HEK293 (cell line): ENCODE data around the gene MTA1.

Experiments used
- HOXD13 ChIP-seq: sonication (generic); formaldehyde crosslinking; IDR thresholded peaks from 2 replicates; pipeline ENCODE4 v1.8.0; 2022; ENCODE audit warnings: missing genetic modification reagents, borderline replicate concordance
- KLF10 ChIP-seq: fragments of 450-650 bp; IDR thresholded peaks from 2 replicates; pipeline ENCODE4 v1.5.1; 2018; ENCODE audit warnings: missing biosample characterization, mild to moderate bottlenecking, missing genetic modification characterization
- PRDM2 ChIP-seq: fragments of 450-650 bp; formaldehyde crosslinking; IDR thresholded peaks from 2 replicates; pipeline ENCODE4 v1.5.1; 2016; ENCODE audit warnings: missing biosample characterization, missing genetic modification characterization, borderline replicate concordance
- RBAK ChIP-seq: fragments of 450-650 bp; formaldehyde crosslinking; IDR thresholded peaks from 2 replicates; pipeline ENCODE4 v1.5.1; 2016; ENCODE audit warnings: missing biosample characterization, missing genetic modification characterization
- SETDB1 ChIP-seq: IDR thresholded peaks from one replicate; pipeline ENCODE4 v1.6.1; 2017; ENCODE audit warnings: mild to moderate bottlenecking, low read length, moderate library complexity, mixed read lengths; ENCODE audit not compliant: insufficient read length
- YY1 ChIP-seq: fragments of 450-650 bp; formaldehyde crosslinking; IDR thresholded peaks from 2 replicates; pipeline ENCODE4 v1.5.1; 2018; ENCODE audit warnings: missing biosample characterization, missing genetic modification characterization
- ZBTB48 ChIP-seq: fragments of 450-650 bp; formaldehyde crosslinking; IDR thresholded peaks from 2 replicates; pipeline ENCODE4 v1.5.1; 2016; ENCODE audit warnings: missing biosample characterization, missing genetic modification characterization
- ZBTB7A ChIP-seq: fragments of 450-650 bp; formaldehyde crosslinking; IDR thresholded peaks from 2 replicates; pipeline ENCODE4 v1.5.1; 2016; ENCODE audit warnings: low read depth, missing biosample characterization, missing genetic modification characterization
- ZFP69B ChIP-seq: fragments of 450-650 bp; formaldehyde crosslinking; IDR thresholded peaks from 2 replicates; pipeline ENCODE4 v1.5.1; 2016; ENCODE audit warnings: missing biosample characterization, missing genetic modification characterization
- ZNF10 ChIP-seq: fragments of 450-650 bp; formaldehyde crosslinking; IDR thresholded peaks from 2 replicates; pipeline ENCODE4 v1.5.1; 2017; ENCODE audit warnings: missing biosample characterization, missing genetic modification characterization
- ZNF146 ChIP-seq: fragments of 450-650 bp; formaldehyde crosslinking; IDR thresholded peaks from 2 replicates; pipeline ENCODE4 v1.5.1; 2016; ENCODE audit warnings: missing biosample characterization, missing genetic modification characterization
- ZNF148 ChIP-seq: fragments of 450-650 bp; formaldehyde crosslinking; IDR thresholded peaks from 2 replicates; pipeline ENCODE4 v1.5.0; 2017; ENCODE audit warnings: missing biosample characterization, missing genetic modification characterization, borderline replicate concordance
- ZNF214 ChIP-seq: fragments of 450-650 bp; formaldehyde crosslinking; IDR thresholded peaks from 2 replicates; pipeline ENCODE4 v1.5.1; 2017; ENCODE audit warnings: missing biosample characterization, mild to moderate bottlenecking, missing genetic modification characterization, borderline replicate concordance
- ZNF324 ChIP-seq: fragments of 450-650 bp; formaldehyde crosslinking; IDR thresholded peaks from 2 replicates; pipeline ENCODE4 v1.5.1; 2016; ENCODE audit warnings: missing biosample characterization, missing genetic modification characterization
- ZNF350 ChIP-seq: fragments of 450-650 bp; formaldehyde crosslinking; IDR thresholded peaks from 2 replicates; pipeline ENCODE4 v1.5.0; 2017; ENCODE audit warnings: missing biosample characterization, mild to moderate bottlenecking, missing genetic modification characterization
- ZNF37A ChIP-seq: fragments of 450-650 bp; IDR thresholded peaks from 2 replicates; pipeline ENCODE4 v1.5.1; 2018; ENCODE audit warnings: missing biosample characterization, missing genetic modification characterization
- ZNF416 ChIP-seq: fragments of 450-650 bp; formaldehyde crosslinking; IDR thresholded peaks from 2 replicates; pipeline ENCODE4 v1.5.1; 2016; ENCODE audit warnings: missing biosample characterization, missing genetic modification characterization
- ZNF488 ChIP-seq: fragments of 450-650 bp; formaldehyde crosslinking; IDR thresholded peaks from 2 replicates; pipeline ENCODE4 v1.5.1; 2016; ENCODE audit warnings: missing biosample characterization, missing genetic modification characterization
- ZNF530 ChIP-seq: fragments of 450-650 bp; formaldehyde crosslinking; IDR thresholded peaks from 2 replicates; pipeline ENCODE4 v1.5.1; 2016; ENCODE audit warnings: low read depth, missing biosample characterization, missing genetic modification characterization
- ZNF544 ChIP-seq: fragments of 450-650 bp; formaldehyde crosslinking; IDR thresholded peaks from 2 replicates; pipeline ENCODE4 v1.5.0; 2017; ENCODE audit warnings: missing biosample characterization, missing genetic modification characterization
- ZNF560 ChIP-seq: fragments of 450-650 bp; formaldehyde crosslinking; IDR thresholded peaks from 2 replicates; pipeline ENCODE4 v1.5.1; 2017; ENCODE audit warnings: missing biosample characterization, missing genetic modification characterization, borderline replicate concordance
- ZNF561 ChIP-seq: fragments of 450-650 bp; IDR thresholded peaks from 2 replicates; pipeline ENCODE4 v1.5.1; 2018; ENCODE audit warnings: missing biosample characterization, missing genetic modification characterization, borderline replicate concordance
- ZNF596 ChIP-seq: fragments of 450-650 bp; IDR thresholded peaks from 2 replicates; pipeline ENCODE4 v1.5.0; 2018; ENCODE audit warnings: missing biosample characterization, mild to moderate bottlenecking, missing genetic modification characterization, moderate library complexity
- ZNF785 ChIP-seq: fragments of 450-650 bp; formaldehyde crosslinking; IDR thresholded peaks from 2 replicates; pipeline ENCODE4 v1.5.1; 2016; ENCODE audit warnings: missing biosample characterization, missing genetic modification characterization
- ZNF843 ChIP-seq: fragments of 450-650 bp; formaldehyde crosslinking; IDR thresholded peaks from 2 replicates; pipeline ENCODE4 v1.5.1; 2016; ENCODE audit warnings: missing biosample characterization, missing genetic modification characterization
- TF ChIP-seq, protein P1 (sequence below): sonication (generic); formaldehyde crosslinking; IDR thresholded peaks from 2 replicates; pipeline ENCODE4 v1.8.1; 2022; ENCODE audit warnings: mild to moderate bottlenecking, moderate library complexity, missing genetic modification reagents
- TF ChIP-seq, protein P2 (sequence below): fragments of 450-650 bp; formaldehyde crosslinking; IDR thresholded peaks from 2 replicates; pipeline ENCODE4 v1.5.1; 2016; ENCODE audit warnings: missing biosample characterization, missing genetic modification characterization, borderline replicate concordance

Gene MTA1

DNA sequence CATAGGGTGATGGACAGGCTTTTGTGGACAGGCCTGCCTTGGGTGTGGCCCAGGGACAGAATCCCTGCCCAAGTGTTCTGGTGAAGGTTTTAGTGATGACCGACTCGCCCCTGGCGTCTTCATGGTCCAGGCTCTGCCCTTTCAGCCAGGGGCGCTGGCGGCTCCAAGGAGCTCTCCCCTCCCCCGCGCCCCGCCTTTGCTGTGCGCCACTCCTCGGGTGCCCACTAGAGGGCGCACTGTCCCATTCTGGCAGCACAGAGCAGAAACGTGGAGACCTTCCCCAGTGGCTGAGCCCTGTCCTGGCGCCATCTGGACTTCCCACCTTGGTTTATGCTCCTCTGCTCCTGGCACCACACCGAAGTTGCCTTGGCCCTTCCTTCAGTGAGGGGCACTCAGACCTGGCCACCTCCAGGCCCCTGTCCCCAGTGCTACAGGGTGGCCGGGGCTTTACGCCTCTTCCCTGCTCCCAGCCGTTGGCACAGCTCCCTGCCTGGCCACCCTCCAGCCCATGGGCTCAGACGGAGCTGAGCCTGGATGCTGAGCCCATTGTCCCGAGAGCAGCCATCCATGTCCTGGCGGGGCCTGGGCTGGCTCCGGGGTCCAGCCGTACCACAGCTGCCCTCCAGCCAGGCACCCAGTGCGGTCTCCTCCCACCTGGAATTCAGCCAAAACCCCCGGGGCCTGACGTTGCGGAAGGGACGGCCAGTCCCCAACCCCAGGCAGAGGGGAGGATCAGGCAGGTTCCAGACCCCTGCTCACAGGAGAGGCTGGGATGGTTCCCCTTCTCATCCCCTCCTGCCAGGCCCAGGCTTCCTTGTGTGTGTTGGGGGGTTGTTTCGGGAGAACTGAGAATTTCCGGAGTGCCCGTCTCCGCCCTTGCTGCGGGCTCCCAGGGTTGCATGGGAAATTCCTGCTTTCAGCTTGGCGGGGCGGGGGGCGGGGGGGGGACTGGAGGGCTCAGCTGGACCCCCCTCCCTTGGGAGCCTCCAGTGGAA is 61.5 kb downstream of the MTA1 start (continued):
- TF ChIP-seq SETDB1, result no peak
- TF ChIP-seq ZFP69B, result peak; percentile 73
- TF ChIP-seq ZNF324 (tag by site-specific recombination), result peak; percentile 74; the same call in 1 of the 2 replicates
- no peak for TF ChIP-seq ZNF544
- peak; percentile 20; the same call in 1 of the 2 replicates for TF ChIP-seq ZNF785 (tag by site-specific recombination)
- TF ChIP-seq ZNF10 (tag by site-specific recombination), result peak; percentile 22; the same call in 1 of the 2 replicates
- TF ChIP-seq HOXD13 (CRISPR knock-in tag), result no peak
- TF ChIP-seq ZNF214 (tag by site-specific recombination), result no peak
- TF ChIP-seq ZNF561 (tag by site-specific recombination), result peak; percentile 68; the same call in 1 of the 2 replicates
- TF ChIP-seq ZNF146 (tag by site-specific recombination), result no peak
- TF ChIP-seq ZNF37A, result no peak
- no peak for TF ChIP-seq ZNF530
- peak; percentile 52; the same call in 1 of the 2 replicates for TF ChIP-seq ZNF560 (tag by site-specific recombination)
- peak; percentile 39; the same call in 1 of the 2 replicates for TF ChIP-seq KLF10 (tag by site-specific recombination)
- TF ChIP-seq ZBTB48, result peak; percentile 87; the same call in 1 of the 2 replicates
- TF ChIP-seq YY1 (tag by site-specific recombination), result 0 out of 2 replicates have a peak, but pooled peaks have one; percentile 49
- TF ChIP-seq ZNF488, result no peak
- TF ChIP-seq ZNF350, result no peak
- no peak for TF ChIP-seq ZNF148 (tag by site-specific recombination)
- TF ChIP-seq, protein P1, sequence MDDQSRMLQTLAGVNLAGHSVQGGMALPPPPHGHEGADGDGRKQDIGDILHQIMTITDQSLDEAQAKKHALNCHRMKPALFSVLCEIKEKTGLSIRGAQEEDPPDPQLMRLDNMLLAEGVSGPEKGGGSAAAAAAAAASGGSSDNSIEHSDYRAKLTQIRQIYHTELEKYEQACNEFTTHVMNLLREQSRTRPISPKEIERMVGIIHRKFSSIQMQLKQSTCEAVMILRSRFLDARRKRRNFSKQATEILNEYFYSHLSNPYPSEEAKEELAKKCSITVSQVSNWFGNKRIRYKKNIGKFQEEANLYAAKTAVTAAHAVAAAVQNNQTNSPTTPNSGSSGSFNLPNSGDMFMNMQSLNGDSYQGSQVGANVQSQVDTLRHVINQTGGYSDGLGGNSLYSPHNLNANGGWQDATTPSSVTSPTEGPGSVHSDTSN (CRISPR knock-in tag), result 0 out of 2 replicates have a peak, but pooled peaks have one; percentile 34
- TF ChIP-seq ZNF416, result no peak
- TF ChIP-seq PRDM2 (tag by site-specific recombination), result no peak
- peak; percentile 52; the same call in 1 of the 2 replicates for TF ChIP-seq ZNF843 (tag by site-specific recombination)
- no peak for TF ChIP-seq ZNF596 (tag by site-specific recombination)
- TF ChIP-seq, protein P2, sequence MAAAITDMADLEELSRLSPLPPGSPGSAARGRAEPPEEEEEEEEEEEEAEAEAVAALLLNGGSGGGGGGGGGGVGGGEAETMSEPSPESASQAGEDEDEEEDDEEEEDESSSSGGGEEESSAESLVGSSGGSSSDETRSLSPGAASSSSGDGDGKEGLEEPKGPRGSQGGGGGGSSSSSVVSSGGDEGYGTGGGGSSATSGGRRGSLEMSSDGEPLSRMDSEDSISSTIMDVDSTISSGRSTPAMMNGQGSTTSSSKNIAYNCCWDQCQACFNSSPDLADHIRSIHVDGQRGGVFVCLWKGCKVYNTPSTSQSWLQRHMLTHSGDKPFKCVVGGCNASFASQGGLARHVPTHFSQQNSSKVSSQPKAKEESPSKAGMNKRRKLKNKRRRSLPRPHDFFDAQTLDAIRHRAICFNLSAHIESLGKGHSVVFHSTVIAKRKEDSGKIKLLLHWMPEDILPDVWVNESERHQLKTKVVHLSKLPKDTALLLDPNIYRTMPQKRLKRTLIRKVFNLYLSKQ (tag by site-specific recombination), result no peak
- peak; percentile 74 for TF ChIP-seq ZBTB7A (tag by site-specific recombination)
- no peak for TF ChIP-seq RBAK
